NT2/D1 (cell line): ENCODE results near the gene AGA.

Source experiments
- SUZ12 ChIP-seq: IDR thresholded peaks from 2 replicates; pipeline ENCODE4 v1.6.1; 2011; ENCODE audit not compliant: insufficient read length, insufficient read depth; ENCODE audit errors: extremely low read depth
- YY1 ChIP-seq: IDR thresholded peaks from 2 replicates; pipeline ENCODE4 v1.6.1; 2011; ENCODE audit not compliant: insufficient read length, insufficient read depth

GRCh38 chr4:177404986-177405385, 37.3 kb downstream of the AGA start:
- TF ChIP-seq SUZ12 (no peak), YY1 (no peak)
